IMR-90 (cell line): ENCODE data around the gene AAK1. TPM values are rescaled to one million over a fixed set of nuclear protein-coding genes. Genes with fewer than 3 reads are reported as not detected.

Source experiments
- ATAC-seq: fragments of 200-7000 bp; cut with Tn5 transposase; 2 replicates; pipeline ENCODE4 v1.9.1; 2020; ENCODE audit warnings: low read depth, mild to moderate bottlenecking, moderate library complexity
- BruUV-seq: library from RNA; stranded (reverse); fragments of 400-500 nt; replicated peaks from 2 replicates; lab custom pipeline; 2021; lab: Mats Ljungman, UMichigan
- CTCF ChIA-PET: fragments of 300-600 bp; formaldehyde crosslinking; extraction: SDS; loops from one replicate; lab custom pipeline; 2021; ENCODE audit warnings: antibody characterized with exemption; lab: Yijun Ruan, JAX
- POLR2A ChIA-PET: fragments of 300-600 bp; sonication (Branson Sonifier 250); formaldehyde crosslinking; loops from one replicate; lab custom pipeline; 2022; ENCODE audit warnings: antibody characterized with exemption; ENCODE audit not compliant: unreplicated experiment; lab: Charles Lee
- DNase-seq: peaks from one replicate; pipeline ENCODE4 v3.0.0; 2013
- H2AFZ ChIP-seq: replicated peaks from 2 replicates; pipeline ENCODE3; 2013; ENCODE audit warnings: low read length, mild to moderate bottlenecking; ENCODE audit not compliant: poor library complexity
- H2AK5ac ChIP-seq: 2 replicates; pipeline ENCODE4 v1.6.1; 2013; ENCODE audit warnings: low read depth, low read length, inconsistent platforms
- H2AK9ac ChIP-seq: replicated peaks from 2 replicates; pipeline ENCODE3; 2013; ENCODE audit warnings: mild to moderate bottlenecking, low read depth, low read length, moderate library complexity; ENCODE audit not compliant: poor library complexity
- H2BK120ac ChIP-seq: 2 replicates; pipeline ENCODE4 v1.6.1; 2013; ENCODE audit warnings: low read depth, low read length, inconsistent platforms
- H2BK15ac ChIP-seq: 3 replicates; pipeline ENCODE4 v1.6.1; 2013; ENCODE audit warnings: low read depth, low read length, inconsistent platforms
- H2BK20ac ChIP-seq: 2 replicates; pipeline ENCODE4 v1.6.1; 2013; ENCODE audit warnings: low read depth, mild to moderate bottlenecking, inconsistent platforms, low read length, moderate library complexity
- H2BK5ac ChIP-seq: 2 replicates; pipeline ENCODE4 v1.6.1; 2013; ENCODE audit warnings: mild to moderate bottlenecking, low read depth, low read length, inconsistent platforms; ENCODE audit not compliant: poor library complexity, severe bottlenecking
- H3K14ac ChIP-seq: replicated peaks from 2 replicates; pipeline ENCODE4 v1.6.1; 2013; ENCODE audit warnings: low read depth, low read length, inconsistent platforms
- H3K18ac ChIP-seq: 2 replicates; pipeline ENCODE4 v1.6.1; 2013; ENCODE audit warnings: low read depth, low read length, control low read depth
- H3K23ac ChIP-seq: 2 replicates; pipeline ENCODE4 v1.6.1; 2013; ENCODE audit warnings: low read depth, low read length, inconsistent platforms
- H3K27ac ChIP-seq: 2 replicates; pipeline ENCODE4 v1.5.1; 2013; ENCODE audit warnings: mild to moderate bottlenecking, control low read depth, low read length; ENCODE audit not compliant: insufficient read depth
- H3K27me3 ChIP-seq: 2 replicates; pipeline ENCODE4 v1.6.1; 2013; ENCODE audit warnings: low read length; ENCODE audit not compliant: control insufficient read depth, insufficient read depth
- H3K36me3 ChIP-seq: 2 replicates; pipeline ENCODE4 v1.6.1; 2013; ENCODE audit warnings: low read length, mixed read lengths; ENCODE audit not compliant: control insufficient read depth, insufficient read depth
- H3K4ac ChIP-seq: 2 replicates; pipeline ENCODE4 v1.6.1; 2013; ENCODE audit warnings: low read depth, low read length, inconsistent platforms
- H3K4me1 ChIP-seq: 2 replicates; pipeline ENCODE4 v1.6.1; 2013; ENCODE audit warnings: low read length, mixed read lengths; ENCODE audit not compliant: control insufficient read depth, insufficient read depth
- H3K4me2 ChIP-seq: 2 replicates; pipeline ENCODE4 v1.6.1; 2013; ENCODE audit warnings: low read depth, mild to moderate bottlenecking, control low read depth, low read length, moderate library complexity
- H3K4me3 ChIP-seq: 2 replicates; pipeline ENCODE4 v1.5.1; 2013; ENCODE audit warnings: low read depth, mild to moderate bottlenecking, control low read depth, low read length, moderate library complexity; ENCODE audit not compliant: insufficient read depth
- H3K56ac ChIP-seq: 2 replicates; pipeline ENCODE4 v1.6.1; 2013; ENCODE audit warnings: low read length, inconsistent platforms; ENCODE audit not compliant: insufficient read depth; ENCODE audit errors: extremely low read depth
- H3K79me1 ChIP-seq, 2 experiments: 2 replicates each; pipeline ENCODE4 v1.6.1; 2013; ENCODE audit warnings: low read length in 2 of 2, inconsistent platforms in 1 of 2, low read depth in 1 of 2
- H3K9ac ChIP-seq: 2 replicates; pipeline ENCODE4 v1.6.1; 2013; ENCODE audit warnings: low read depth, low read length, control low read depth
- H3K9me1 ChIP-seq: 2 replicates; pipeline ENCODE4 v1.6.1; 2013; ENCODE audit warnings: low read length, inconsistent platforms; ENCODE audit not compliant: insufficient read depth
- H3K9me3 ChIP-seq: 2 replicates; pipeline ENCODE4 v1.6.1; 2013; ENCODE audit warnings: low read length; ENCODE audit not compliant: control insufficient read depth, insufficient read depth
- H4K20me1 ChIP-seq: 2 replicates; pipeline ENCODE4 v1.6.1; 2013; ENCODE audit warnings: low read length, inconsistent platforms; ENCODE audit not compliant: insufficient read depth
- H4K5ac ChIP-seq: 2 replicates; pipeline ENCODE4 v1.6.1; 2013; ENCODE audit warnings: mild to moderate bottlenecking, low read depth, low read length, control low read depth
- H4K8ac ChIP-seq, 2 experiments: 2 replicates each; pipeline ENCODE4 v1.6.1; 2013; ENCODE audit warnings: low read depth in 2 of 2, low read length in 2 of 2, control low read depth in 1 of 2, inconsistent platforms in 1 of 2
- H4K91ac ChIP-seq: 2 replicates; pipeline ENCODE4 v1.6.1; 2013; ENCODE audit warnings: low read depth, low read length, inconsistent platforms; ENCODE audit not compliant: insufficient read depth
- CEBPB ChIP-seq: IDR thresholded peaks from 2 replicates; pipeline ENCODE4 v1.6.1; 2012; ENCODE audit warnings: low read depth, low read length, improper control_type of control experiment
- MAZ ChIP-seq: IDR thresholded peaks from 2 replicates; pipeline ENCODE4 v1.6.1; 2012; ENCODE audit warnings: low read depth, mild to moderate bottlenecking, low read length, improper control_type of control experiment, moderate library complexity, borderline replicate concordance
- NFE2L2 ChIP-seq: fragments of 150-350 bp; IDR thresholded peaks from 2 replicates; pipeline ENCODE4 v1.6.1; 2016; ENCODE audit warnings: low read depth, mild to moderate bottlenecking, low read length
- POLR2A ChIP-seq: IDR thresholded peaks from 2 replicates; pipeline ENCODE4 v1.6.1; 2012; ENCODE audit warnings: mild to moderate bottlenecking, low read depth, low read length
- RAD21 ChIP-seq: IDR thresholded peaks from 2 replicates; pipeline ENCODE4 v1.6.1; 2012; ENCODE audit warnings: low read length, improper control_type of control experiment
- SMC3 ChIP-seq: fragments of 150-350 bp; IDR thresholded peaks from 2 replicates; pipeline ENCODE4 v1.6.1; 2016; ENCODE audit warnings: low read depth, mild to moderate bottlenecking, antibody characterized with exemption, low read length, moderate library complexity
- WGBS, 2 experiments: methylation state at CpG; one replicate each; pipeline versions ENCODE4 v1.1.5 to v1.1.7; 2013; ENCODE audit warnings: missing lambda C conversion rate in 2 of 2; ENCODE audit not compliant: insufficient read length in 1 of 2; ENCODE audit errors: extremely low coverage in 2 of 2; 5-methylcytosine and 5-hydroxymethylcytosine counted together
- dilution Hi-C: fragments of 300-500 bp; cut with HindIII; formaldehyde crosslinking; loops from one replicate; pipeline ENCODE4 v1.14.3; 2018; ENCODE audit warnings: low sequenced_read_pairs; ENCODE audit not compliant: unreplicated experiment
- in situ Hi-C: fragments of 300-500 bp; cut with MboI; formaldehyde crosslinking; loops from 3 replicates; pipeline ENCODE4 v1.14.3; 2019; ENCODE audit warnings: low sequenced_read_pairs, inconsistent platforms, mixed read lengths
- intact Hi-C: fragments of 100-400 bp; cut with micrococcal nuclease; formaldehyde crosslinking; loops from 2 replicates; pipeline ENCODE4 v1.10.0; 2022
- polyA plus RNA-seq, 3 experiments: library from polyadenylated mRNA; depleted of rRNA; stranded (reverse); fragments of >200 nt; gene quantifications; 2 replicates each; pipeline ENCODE4 v1.2.3, GENCODE V29; 2012; ENCODE audit warnings: low replicate concordance in 1 of 3
- total RNA-seq: library from RNA; depleted of rRNA; stranded (reverse); fragments of >200 nt; gene quantifications from 2 replicates; pipeline ENCODE4 v1.2.3, GENCODE V29; 2012
- TF ChIP-seq, protein P1 (sequence below): conservative IDR thresholded peaks from 2 replicates; pipeline ENCODE4 v1.5.1; 2012; ENCODE audit warnings: mild to moderate bottlenecking, low read depth, low read length, improper control_type of control experiment

Gene AAK1
- total and polyA plus RNA-seq, 2 of the 4 experiments (the other 2 are of a cell fraction), result 21.9 to 26.5 TPM

DNA sequence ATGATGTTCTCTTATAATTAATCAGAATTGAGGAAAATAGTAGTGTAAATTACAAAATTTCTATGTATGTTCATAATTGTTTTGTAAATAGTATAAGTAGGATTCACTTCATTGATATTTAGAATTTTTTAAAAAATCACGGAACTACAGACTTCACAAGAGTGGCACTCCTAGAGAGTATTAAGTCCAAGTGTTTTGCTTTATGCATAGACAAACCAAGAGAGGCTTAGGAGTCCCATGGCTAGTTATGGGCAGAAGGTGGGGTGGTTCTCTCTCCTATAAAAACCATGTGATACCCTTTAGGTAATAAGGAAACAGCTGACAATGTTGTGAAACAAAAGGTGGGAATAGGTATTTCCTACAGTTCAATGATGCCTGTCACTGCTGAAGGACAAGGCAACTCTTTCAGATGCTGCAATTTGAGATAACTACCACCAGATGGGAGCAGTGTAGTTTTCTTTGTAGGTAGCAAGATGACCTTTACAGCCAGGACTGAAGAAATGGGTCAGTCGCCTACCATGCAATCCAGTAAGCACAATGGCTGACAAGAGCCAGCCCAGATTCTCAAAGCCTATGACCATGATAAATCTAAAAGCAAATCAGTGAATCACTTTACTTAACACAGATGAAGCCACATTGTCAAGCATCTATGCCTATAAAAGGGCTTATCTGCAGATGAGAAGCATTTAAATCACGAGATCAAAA is 83.9 kb downstream of the AAK1 start:
- CTCF ChIA-PET, result interaction anchor here (0.5 kb wide), 1 partner anchor 159 kb away, joined by 3 read pairs; no protein-coding TSS in a partner anchor

More for the DNA sequence above, 83.9 kb downstream of the AAK1 start:
- Histone ChIP-seq H3K14ac (peak overlapping the region; percentile 22; the same call in 1 of the 2 replicates), H3K9ac (no peak overlapping the region), H3K4me1 (peaks cover 18% of the 10 kb centered on the region), H4K20me1 (peaks cover 38% of the 10 kb centered on the region), H2AFZ (no peak overlapping the region), H4K5ac (no peak overlapping the region), H2AK5ac (no peak overlapping the region), H2BK120ac (no peak overlapping the region), H3K4me3 (no peak overlapping the region), H2BK20ac (peak overlapping the region; percentile 5; the same call in 1 of the 2 replicates), H3K27ac (no peak overlapping the region), H3K4ac (no peak overlapping the region), H2AK9ac (no peak overlapping the region), H3K9me3 (no peaks in the 10 kb centered on the region), H3K18ac (no peak overlapping the region; the same call in 1 of the 2 replicates), H4K8ac (no peak overlapping the region), H2BK15ac (no peak overlapping the region), H3K23ac (0 out of 2 replicates have a peak overlapping the region, but pooled peaks have one; percentile 46), H3K4me2 (no peak overlapping the region), H3K9me1 (peaks cover 26% of the 10 kb centered on the region), H2BK5ac (no peak overlapping the region), H4K91ac (no peak overlapping the region), H3K79me1 (peaks cover 40 to 82% of the 10 kb centered on the region in 2 experiments), H3K36me3 (peaks cover 4% of the 10 kb centered on the region; the same call in 1 of the 2 replicates), H3K27me3 (no peaks in the 10 kb centered on the region), H3K56ac (no peak overlapping the region)
- no TSS peak for BruUV-seq
- intact Hi-C loops (loop anchor here (1.0 to 10.0 kb wide), 2 partner anchors 155 to 255 kb away; no protein-coding TSS in a partner anchor), in situ Hi-C loops (loop anchor here (5.0 to 10.0 kb wide), 2 partner anchors 153 to 255 kb away; no protein-coding TSS in a partner anchor), dilution Hi-C loops (no loop called here)
- WGBS, 2 experiments, result 83% methylated on average over 1 of the region's 3 CpGs; no CpG with 5 or more reads in 1 of the 2 experiments
- TF ChIP-seq CEBPB (0 out of 2 replicates have a peak, but pooled peaks have one; percentile 45), POLR2A (no peak), RAD21 (peak; percentile 81), SMC3 (peak; percentile 76), MAZ (no peak), NFE2L2 (no peak)
- TF ChIP-seq, protein P1, sequence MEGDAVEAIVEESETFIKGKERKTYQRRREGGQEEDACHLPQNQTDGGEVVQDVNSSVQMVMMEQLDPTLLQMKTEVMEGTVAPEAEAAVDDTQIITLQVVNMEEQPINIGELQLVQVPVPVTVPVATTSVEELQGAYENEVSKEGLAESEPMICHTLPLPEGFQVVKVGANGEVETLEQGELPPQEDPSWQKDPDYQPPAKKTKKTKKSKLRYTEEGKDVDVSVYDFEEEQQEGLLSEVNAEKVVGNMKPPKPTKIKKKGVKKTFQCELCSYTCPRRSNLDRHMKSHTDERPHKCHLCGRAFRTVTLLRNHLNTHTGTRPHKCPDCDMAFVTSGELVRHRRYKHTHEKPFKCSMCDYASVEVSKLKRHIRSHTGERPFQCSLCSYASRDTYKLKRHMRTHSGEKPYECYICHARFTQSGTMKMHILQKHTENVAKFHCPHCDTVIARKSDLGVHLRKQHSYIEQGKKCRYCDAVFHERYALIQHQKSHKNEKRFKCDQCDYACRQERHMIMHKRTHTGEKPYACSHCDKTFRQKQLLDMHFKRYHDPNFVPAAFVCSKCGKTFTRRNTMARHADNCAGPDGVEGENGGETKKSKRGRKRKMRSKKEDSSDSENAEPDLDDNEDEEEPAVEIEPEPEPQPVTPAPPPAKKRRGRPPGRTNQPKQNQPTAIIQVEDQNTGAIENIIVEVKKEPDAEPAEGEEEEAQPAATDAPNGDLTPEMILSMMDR, result peak; percentile 66
- POLR2A ChIA-PET, result no interaction called here
- ATAC-seq, result peak; percentile 74
- DNase-seq, result peak; percentile 62
